Activated naive CD8-positive, alpha-beta T cell treated with anti-CD3 and anti-CD28 coated beads, Interleukin-2, amount 50 U/mL, for 24 hours (primary cell): ENCODE results near the gene LRMDA.

Experiments
- ATAC-seq: fragments of 150-1000 bp; cut with Tn5 transposase; one replicate; pipeline ENCODE4 v1.10.0; 2021
- DNase-seq: peaks from one replicate; pipeline ENCODE4 v3.0.0; 2021
- H3K27ac Mint-ChIP-seq: one replicate; pipeline ENCODE4 v1.8.0; 2021; ENCODE audit warnings: mild to moderate bottlenecking, mixed read lengths
- H3K27me3 Mint-ChIP-seq: one replicate; pipeline ENCODE4 v1.8.0; 2021; ENCODE audit warnings: mixed read lengths
- H3K36me3 Mint-ChIP-seq: one replicate; pipeline ENCODE4 v1.8.0; 2021; ENCODE audit warnings: low read depth, mixed read lengths
- H3K4me1 Mint-ChIP-seq: one replicate; pipeline ENCODE4 v1.8.0; 2021; ENCODE audit warnings: mixed read lengths
- H3K4me3 Mint-ChIP-seq: one replicate; pipeline ENCODE4 v1.8.0; 2021; ENCODE audit warnings: mild to moderate bottlenecking, moderate library complexity, mixed read lengths
- H3K9me3 Mint-ChIP-seq: one replicate; pipeline ENCODE4 v1.8.0; 2021; ENCODE audit warnings: mixed read lengths

Gene LRMDA

GRCh38 chr10:75582102-75582501 lies 150.7 kb downstream of the LRMDA start:
- Mint-ChIP-seq H3K9me3 (peaks cover 33% of the 10 kb centered on the region), H3K4me1 (no peaks in the 10 kb centered on the region), H3K4me3 (no peak overlapping the region), H3K27ac (no peak overlapping the region), H3K27me3 (no peaks in the 10 kb centered on the region), H3K36me3 (no peaks in the 10 kb centered on the region)
- DNase-seq = no peak
- no peak for ATAC-seq

DNA sequence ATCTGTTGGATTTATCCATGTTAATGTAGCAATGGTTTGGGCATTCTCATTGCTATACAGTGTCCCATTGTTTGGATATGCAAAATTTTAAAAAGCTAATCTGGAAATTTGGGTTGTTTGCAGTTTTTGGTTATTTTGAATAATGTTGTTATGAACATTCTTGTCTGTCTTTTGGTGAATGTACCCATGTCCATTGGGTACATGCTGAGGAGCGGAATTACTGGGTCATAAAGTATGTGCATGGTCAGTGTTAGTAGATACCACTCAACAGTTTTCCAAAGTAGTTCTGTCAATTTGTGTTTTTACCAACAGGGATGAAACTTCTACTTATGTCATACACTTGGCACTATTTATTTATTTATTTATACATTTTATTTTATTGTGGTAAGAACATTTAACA lies 153.9 kb downstream of the LRMDA start:
- no peaks in the 10 kb centered on the region for H3K36me3 Mint-ChIP-seq
- ATAC-seq (no peak), DNase-seq (no peak)
- no peak overlapping the region for H3K4me3 Mint-ChIP-seq
- peaks cover 21% of the 10 kb centered on the region for H3K9me3 Mint-ChIP-seq
- H3K4me1 Mint-ChIP-seq = no peaks in the 10 kb centered on the region
- H3K27ac Mint-ChIP-seq = no peak overlapping the region
- peaks cover 4% of the 10 kb centered on the region for H3K27me3 Mint-ChIP-seq

DNA sequence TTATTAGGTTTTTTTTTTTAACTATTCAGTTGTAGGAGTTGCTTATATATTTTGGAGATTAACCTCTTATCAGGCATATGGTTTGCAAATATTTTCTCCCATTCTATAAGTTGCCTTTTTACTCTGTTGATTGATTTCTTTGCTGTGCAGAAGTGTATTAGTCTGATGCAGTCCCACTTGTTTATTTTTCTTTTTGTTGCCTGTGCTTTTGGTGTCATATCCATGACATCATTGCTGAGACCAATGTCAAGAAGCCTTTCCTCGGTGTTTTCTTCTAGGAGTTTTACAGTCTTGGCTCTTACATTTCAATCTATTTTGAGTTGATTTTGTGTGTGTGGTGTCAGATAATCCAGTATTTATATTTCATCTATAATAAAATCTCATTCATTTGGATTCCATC lies 155.4 kb downstream of the LRMDA start:
- DNase-seq (no peak), ATAC-seq (no peak)
- H3K36me3 Mint-ChIP-seq = no peaks in the 10 kb centered on the region
- H3K9me3 Mint-ChIP-seq = peaks cover 14% of the 10 kb centered on the region
- no peaks in the 10 kb centered on the region for H3K4me1 Mint-ChIP-seq
- no peak overlapping the region for H3K27ac Mint-ChIP-seq
- peaks cover 5% of the 10 kb centered on the region for H3K27me3 Mint-ChIP-seq
- no peak overlapping the region for H3K4me3 Mint-ChIP-seq

GRCh38 chr10:75588031-75588430 lies 156.6 kb downstream of the LRMDA start:
- Mint-ChIP-seq H3K27me3 (peaks cover 8% of the 10 kb centered on the region), H3K36me3 (no peaks in the 10 kb centered on the region), H3K4me3 (no peak overlapping the region), H3K4me1 (no peaks in the 10 kb centered on the region), H3K9me3 (peaks cover 8% of the 10 kb centered on the region), H3K27ac (no peak overlapping the region)
- ATAC-seq (no peak), DNase-seq (no peak)

DNA sequence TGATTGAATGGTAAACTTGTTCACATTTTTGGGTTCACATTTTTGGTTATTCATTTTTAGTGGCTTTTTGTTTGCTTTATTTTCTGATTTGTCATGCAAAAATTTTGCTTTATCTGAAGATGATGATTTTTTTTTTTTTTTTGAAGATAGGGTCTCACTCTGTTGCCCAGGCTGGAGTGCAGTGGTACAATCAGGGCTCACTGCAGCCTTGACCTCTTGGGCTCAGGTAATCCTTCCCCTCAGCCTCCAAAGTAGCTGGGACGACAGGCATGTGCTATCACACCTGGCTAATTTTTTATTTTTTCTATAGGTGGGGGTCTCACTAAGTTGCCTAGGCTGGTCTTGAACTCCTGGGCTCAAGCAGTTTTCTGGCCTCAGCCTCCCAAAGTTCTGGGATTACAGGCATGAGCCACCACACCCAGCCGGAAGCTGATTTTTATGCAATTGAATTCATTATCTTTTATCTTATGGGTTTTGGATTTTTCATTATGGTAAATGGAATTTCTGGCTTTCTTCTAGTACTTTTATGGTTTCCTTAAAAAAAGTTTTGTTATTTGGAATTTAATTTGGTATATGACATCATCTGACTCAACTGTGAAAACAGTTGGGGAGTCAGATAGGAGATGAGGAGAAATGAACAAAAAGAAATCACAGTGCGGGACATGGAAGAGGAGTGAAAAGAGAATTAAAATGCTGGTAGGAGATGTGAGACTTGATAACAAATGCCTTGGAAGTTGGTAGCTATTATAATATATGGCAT lies 158.7 kb downstream of the LRMDA start:
- no peaks in the 10 kb centered on the region for H3K36me3 Mint-ChIP-seq
- H3K4me3 Mint-ChIP-seq = no peak overlapping the region
- no peaks in the 10 kb centered on the region for H3K9me3 Mint-ChIP-seq
- DNase-seq (no peak), ATAC-seq (no peak)
- H3K27me3 Mint-ChIP-seq = peaks cover 8% of the 10 kb centered on the region
- no peak overlapping the region for H3K27ac Mint-ChIP-seq
- no peaks in the 10 kb centered on the region for H3K4me1 Mint-ChIP-seq

DNA sequence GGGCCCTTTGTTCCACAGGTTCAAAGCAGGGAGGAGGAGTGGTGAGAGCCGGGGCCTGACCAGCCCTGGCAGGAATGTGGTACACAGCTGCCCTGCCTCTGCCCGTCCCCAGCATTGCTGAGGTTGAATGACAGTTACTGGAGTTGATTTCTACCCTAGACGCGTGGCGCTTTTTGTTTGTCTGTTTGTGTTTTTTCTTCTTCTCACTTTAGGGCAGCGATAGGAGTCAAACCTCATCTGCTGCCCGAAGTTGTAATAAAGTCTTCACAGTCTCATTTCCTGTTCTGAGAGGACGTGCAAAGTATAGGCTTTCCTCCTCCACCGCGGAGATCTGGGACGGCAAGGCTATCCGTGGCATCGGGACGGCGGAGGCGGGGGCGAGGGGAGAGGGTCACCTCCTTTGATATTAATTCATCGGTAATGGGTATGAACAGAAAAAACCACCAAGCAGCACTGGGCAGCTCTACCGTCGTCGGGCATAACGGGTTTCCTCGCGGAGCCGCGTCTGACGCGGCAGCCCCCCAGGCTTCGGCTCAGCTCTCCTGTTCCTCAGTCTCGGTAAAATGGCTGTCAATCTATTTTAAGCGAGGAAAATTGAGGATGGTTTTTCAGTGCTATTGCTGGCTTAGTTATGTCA lies 160.8 kb downstream of the LRMDA start:
- DNase-seq (no peak), ATAC-seq (no peak)
- Mint-ChIP-seq H3K4me1 (no peaks in the 10 kb centered on the region), H3K4me3 (no peak overlapping the region), H3K27ac (no peak overlapping the region), H3K36me3 (no peaks in the 10 kb centered on the region), H3K9me3 (no peaks in the 10 kb centered on the region), H3K27me3 (peaks cover 8% of the 10 kb centered on the region)

GRCh38 chr10:75592791-75593643 lies 161.6 kb downstream of the LRMDA start:
- Mint-ChIP-seq H3K4me3 (no peak overlapping the region), H3K36me3 (no peaks in the 10 kb centered on the region), H3K9me3 (no peaks in the 10 kb centered on the region), H3K27ac (no peak overlapping the region), H3K27me3 (peaks cover 6% of the 10 kb centered on the region), H3K4me1 (no peaks in the 10 kb centered on the region)
- DNase-seq = no peak
- no peak for ATAC-seq

DNA sequence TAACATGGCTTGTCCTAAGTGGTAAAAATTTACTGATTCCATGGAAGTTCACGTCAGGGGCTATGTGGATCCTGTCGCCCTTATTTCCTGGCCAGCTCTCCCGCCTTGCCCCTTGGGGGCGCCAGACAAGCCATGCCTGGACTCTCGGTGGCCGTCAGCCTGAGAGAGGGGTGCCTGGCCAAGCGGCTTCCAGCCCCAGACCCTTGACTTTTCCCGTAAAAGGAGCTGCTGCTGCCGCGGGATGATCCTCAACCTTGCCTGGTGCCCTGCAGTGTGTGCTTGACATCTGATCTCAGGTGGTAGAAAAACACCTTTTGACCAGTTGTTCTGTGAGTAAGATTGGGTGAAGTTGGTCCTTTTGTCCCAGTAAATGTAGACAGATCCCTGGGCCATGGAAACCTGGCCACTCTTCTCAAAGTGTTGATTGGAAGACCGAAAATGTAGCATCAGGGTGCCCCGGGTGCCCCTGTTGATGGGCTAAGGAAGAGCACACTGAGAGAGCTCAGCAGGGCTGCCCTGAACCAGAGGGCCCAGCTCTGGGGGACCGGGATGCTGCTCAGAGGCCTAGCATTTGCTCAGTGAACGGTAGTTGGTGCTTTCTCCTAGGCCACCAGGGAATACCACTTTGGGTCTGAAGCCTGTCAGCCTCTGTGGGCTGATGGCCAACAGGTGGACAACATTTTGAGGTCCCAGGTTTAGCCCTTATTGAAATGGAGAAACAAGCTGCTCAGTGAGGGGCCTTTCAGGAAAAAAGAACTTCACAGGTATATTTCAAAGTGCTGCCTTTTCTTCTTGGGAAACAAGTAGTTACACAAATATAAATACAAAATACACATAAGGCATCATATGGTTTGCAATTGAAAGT lies 162.5 kb downstream of the LRMDA start:
- Mint-ChIP-seq H3K4me1 (no peaks in the 10 kb centered on the region), H3K27me3 (peaks cover 6% of the 10 kb centered on the region), H3K36me3 (no peaks in the 10 kb centered on the region), H3K4me3 (no peak overlapping the region), H3K9me3 (no peaks in the 10 kb centered on the region), H3K27ac (no peak overlapping the region)
- ATAC-seq (no peak), DNase-seq (no peak)

- Mint-ChIP-seq H3K4me1 (no peaks in the 10 kb centered on the region), H3K4me3 (no peak overlapping the region), H3K9me3 (no peaks in the 10 kb centered on the region), H3K36me3 (no peaks in the 10 kb centered on the region), H3K27ac (no peak overlapping the region), H3K27me3 (peaks cover 4% of the 10 kb centered on the region)
- DNase-seq (no peak), ATAC-seq (no peak)
Measured at GRCh38 chr10:75596930-75597620, 165.7 kb downstream of the LRMDA start.

- peaks cover 2% of the 10 kb centered on the region for H3K27me3 Mint-ChIP-seq
- H3K27ac Mint-ChIP-seq = no peak overlapping the region
- ATAC-seq = no peak
- no peaks in the 10 kb centered on the region for H3K9me3 Mint-ChIP-seq
- no peak overlapping the region for H3K4me3 Mint-ChIP-seq
- no peak for DNase-seq
- no peaks in the 10 kb centered on the region for H3K4me1 Mint-ChIP-seq
- no peaks in the 10 kb centered on the region for H3K36me3 Mint-ChIP-seq
Measured at GRCh38 chr10:75597773-75598440, 166.5 kb downstream of the LRMDA start.

DNA sequence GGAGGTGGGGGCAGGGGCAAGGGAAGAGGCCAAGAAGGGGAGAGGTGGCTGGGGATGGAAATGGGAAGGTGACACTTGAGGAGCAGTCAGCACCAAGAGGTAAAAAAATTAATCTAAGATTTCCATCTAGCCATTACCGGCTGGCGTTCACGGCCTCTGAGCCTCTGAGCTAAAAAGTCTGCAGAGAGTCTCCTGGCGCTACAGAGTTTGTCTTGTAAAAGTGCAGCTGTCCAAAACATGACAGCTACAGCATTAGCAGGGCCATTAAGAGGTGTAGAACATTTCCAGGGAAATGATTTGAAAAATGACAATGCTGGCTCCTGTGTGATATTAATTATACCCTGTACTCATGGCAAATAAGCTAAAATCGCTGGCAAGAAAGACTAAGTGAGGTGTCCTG lies 167.6 kb downstream of the LRMDA start:
- H3K4me1 Mint-ChIP-seq = no peaks in the 10 kb centered on the region
- peaks cover 2% of the 10 kb centered on the region for H3K27me3 Mint-ChIP-seq
- ATAC-seq (no peak), DNase-seq (no peak)
- no peaks in the 10 kb centered on the region for H3K9me3 Mint-ChIP-seq
- H3K4me3 Mint-ChIP-seq = no peak overlapping the region
- H3K27ac Mint-ChIP-seq = no peak overlapping the region
- no peaks in the 10 kb centered on the region for H3K36me3 Mint-ChIP-seq

GRCh38 chr10:75599875-75600648 lies 168.6 kb downstream of the LRMDA start:
- no peaks in the 10 kb centered on the region for H3K4me1 Mint-ChIP-seq
- H3K4me3 Mint-ChIP-seq = no peak overlapping the region
- no peak for DNase-seq
- no peaks in the 10 kb centered on the region for H3K36me3 Mint-ChIP-seq
- H3K9me3 Mint-ChIP-seq = no peaks in the 10 kb centered on the region
- ATAC-seq = no peak
- H3K27me3 Mint-ChIP-seq = peaks cover 2% of the 10 kb centered on the region
- no peak overlapping the region for H3K27ac Mint-ChIP-seq

GRCh38 chr10:75600833-75601232 lies 169.4 kb downstream of the LRMDA start:
- Mint-ChIP-seq H3K4me3 (no peak overlapping the region), H3K4me1 (no peaks in the 10 kb centered on the region), H3K27me3 (peaks cover 2% of the 10 kb centered on the region), H3K27ac (no peak overlapping the region), H3K9me3 (no peaks in the 10 kb centered on the region), H3K36me3 (no peaks in the 10 kb centered on the region)
- DNase-seq (no peak), ATAC-seq (no peak)
